Stimulated activated CD4-positive, alpha-beta T cell treated with anti-CD3 and anti-CD28 coated beads, Interleukin-15, amount 100 ng/mL, for 1 hour (primary cell): ENCODE data around the gene POFUT1.
A peak's percentile ranks its signal among the peaks of the same experiment; 100 is the strongest.
"Not testable (repeated sequence)": the region's sequence is repeated elsewhere in the genome, so short reads cannot be mapped to it uniquely, and the experiment has no call there.

Source experiments
- DNase-seq, 2 donors: peaks; one replicate each; pipeline ENCODE4 v3.0.0-alpha.2; 2020; ENCODE audit warnings: low read depth in 1 of 2, low spot score in 1 of 2

POFUT1 gene

DNA sequence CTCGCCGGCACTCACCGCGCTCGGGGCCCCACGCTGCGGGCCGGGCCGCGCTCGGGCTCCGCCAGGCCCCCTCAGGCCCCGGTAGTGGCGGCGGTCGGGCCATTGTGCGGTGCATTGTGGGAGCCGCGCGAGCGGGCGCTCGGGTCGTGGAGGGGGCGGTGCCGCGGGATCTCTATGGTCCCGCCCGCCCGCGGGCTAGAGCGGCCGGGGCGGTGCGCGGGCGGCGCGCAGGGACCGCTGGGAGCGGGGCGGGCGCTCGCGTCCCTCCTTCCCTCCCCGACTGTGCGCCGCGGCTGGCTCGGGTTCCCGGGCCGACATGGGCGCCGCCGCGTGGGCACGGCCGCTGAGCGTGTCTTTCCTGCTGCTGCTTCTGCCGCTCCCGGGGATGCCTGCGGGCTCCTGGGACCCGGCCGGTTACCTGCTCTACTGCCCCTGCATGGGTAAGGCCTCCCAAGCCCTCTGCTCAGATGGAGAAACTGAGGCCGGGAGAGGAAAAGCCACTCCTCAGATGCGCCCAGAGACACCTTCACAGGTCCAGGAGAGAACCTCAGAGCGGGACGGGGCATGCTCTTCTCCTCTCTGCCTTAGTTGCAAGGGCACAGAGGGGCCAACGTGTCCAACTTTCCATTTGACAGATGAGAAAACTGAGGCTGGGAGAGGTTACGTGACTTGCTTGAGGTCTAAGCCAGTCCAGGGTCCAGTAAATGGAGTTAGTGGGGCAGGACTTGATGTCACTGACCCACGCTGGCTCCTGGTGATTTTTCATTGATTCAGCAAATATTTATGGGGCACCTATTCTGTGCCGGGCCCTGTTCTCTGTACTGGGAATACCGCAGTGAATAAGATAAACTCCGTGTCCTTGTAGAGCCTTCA is at the start of gene POFUT1, which contains the start of gene PLAGL2:
Gene POFUT1 (plus strand): TSS at position 255 of the 873 bp plus-strand sequence. CDS start 62 bp downstream, at position 317.
Gene PLAGL2 (minus strand): TSS at position 118 of the 873 bp plus-strand sequence. CDS start 5,565 bp downstream, outside the sequence.
- DNase-seq = peak; percentile 83 to 90

DNA sequence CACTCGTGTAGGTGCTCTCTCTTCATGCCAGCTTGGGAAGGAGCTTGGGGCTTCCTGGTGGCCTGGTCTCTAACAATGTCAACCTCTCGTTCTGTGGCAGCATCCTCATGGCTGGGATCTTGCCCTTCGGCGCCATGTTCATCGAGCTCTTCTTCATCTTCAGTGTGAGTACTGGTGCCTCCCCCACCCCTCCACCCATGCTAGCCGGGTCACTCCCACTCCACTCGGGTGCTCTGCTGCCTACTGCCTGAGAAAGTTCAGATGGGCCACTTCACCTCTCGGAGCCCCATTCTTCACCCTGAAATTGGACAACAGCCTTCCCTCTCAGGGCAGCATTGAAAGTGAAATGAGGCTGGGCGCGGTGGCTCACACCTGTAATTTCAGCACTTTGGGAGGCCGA is 49.3 kb upstream of the POFUT1 start:
- no peak for DNase-seq

DNA sequence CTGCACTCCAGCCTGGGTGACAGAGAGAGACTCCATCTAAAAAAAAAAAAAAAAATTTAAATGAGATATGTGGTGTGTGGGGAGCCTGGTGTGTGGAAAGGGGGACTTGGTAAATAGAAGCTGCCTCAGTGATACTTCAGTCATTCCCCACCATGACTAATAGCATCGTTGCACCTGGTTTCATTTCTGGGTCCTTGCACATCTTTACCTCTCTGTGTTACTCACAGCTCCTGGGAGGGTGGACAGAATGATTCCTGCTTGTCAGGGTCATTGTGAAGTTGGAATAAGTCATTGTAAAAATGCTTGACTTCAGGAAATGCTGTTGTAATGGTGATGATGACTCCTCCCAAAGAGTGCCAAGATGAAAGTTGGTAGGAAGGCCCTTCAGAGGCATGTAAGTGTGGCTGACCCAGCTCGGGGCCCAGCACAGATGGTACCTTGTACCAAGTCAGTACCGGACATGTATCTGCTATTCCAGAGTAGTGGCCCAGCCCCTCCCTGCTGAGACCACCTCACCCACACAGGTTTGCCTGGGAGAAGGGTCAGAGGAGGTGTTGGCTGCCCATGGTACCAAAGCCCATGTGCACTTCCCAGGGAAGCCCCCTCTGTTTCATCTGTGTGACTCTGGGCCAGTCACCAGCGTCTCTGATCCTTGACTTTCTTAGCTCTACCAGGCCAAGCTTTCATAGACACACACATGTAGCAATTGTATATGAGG is 48.6 kb upstream of the POFUT1 start:
- DNase-seq = no peak

DNA sequence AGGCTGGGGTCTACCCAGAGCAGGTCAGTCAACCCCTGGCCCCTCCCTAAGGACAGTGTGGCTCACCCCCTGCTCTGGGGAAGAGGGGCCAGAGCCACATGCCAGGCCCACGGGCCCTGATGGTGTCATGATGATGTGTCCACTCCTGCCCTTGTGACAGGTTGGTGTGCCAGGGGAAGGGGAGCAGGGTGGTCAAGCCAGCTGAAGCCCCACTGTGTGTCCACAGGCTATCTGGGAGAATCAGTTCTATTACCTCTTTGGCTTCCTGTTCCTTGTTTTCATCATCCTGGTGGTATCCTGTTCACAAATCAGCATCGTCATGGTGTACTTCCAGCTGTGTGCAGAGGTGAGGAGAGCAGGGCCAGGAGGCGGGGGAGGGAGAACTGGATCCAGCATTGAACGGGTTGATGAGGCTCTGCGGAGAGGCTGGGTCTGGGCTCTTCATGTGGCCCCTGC is 47.9 kb upstream of the POFUT1 start:
- no peak for DNase-seq

DNA sequence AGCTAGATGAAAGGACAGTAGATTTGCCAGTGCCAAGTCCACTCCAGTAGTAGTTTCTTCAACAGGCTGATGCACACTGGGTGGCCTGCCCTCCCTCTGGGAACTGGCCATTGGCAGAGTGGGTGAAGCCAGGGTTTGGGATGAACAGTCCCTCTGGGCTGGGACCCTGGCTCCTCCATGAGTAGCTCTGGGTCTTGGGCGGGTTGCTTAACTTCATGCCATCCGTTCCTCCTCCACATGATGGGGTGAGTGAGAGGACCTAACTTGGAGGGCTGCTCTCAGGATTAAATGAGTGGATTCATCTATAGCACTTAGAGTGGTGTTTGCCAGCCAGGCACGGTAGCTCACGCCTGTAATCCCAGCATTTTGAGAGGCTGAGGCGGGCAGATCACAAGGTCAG is 47.3 kb upstream of the POFUT1 start:
- no peak for DNase-seq

DNA sequence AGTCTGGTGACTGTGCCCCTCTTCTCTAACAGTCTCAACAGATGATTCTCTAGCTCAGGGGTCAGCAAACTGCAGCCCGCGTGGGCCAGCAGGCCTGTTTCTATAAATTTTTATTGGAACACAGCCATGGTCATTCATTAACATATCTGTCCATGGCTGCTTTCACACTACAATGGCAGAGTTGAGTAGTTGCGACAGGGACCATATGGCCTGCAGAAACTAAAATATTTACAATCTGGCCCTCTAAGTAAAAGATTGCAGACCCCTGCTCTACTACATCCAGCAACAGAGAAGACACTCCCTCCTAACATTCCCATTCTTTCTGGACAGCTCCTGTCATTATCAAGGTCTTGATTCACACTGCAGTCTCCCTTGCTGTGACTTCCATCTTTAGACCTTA is 45.3 kb upstream of the POFUT1 start:
- no peak for DNase-seq

DNA sequence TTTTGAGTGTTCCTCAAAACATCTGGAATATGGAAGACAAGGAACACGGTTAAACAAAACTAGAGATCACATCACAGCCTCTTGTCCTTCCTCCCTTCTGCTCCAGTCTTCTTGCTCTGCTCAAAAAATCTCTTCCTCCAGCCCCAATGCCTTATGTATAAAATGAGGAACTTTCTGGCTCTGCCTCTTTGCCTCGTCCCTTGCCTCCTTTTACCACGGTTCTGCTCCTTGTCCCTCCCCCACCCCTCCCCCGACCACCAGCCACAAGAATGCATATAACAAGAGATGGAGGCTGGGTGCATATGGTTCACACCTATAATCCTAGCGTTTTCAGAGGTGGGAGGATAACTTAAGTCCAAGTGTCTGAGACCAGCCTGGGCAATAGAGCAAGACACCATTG is 43.7 kb upstream of the POFUT1 start:
- DNase-seq = no peak

DNA sequence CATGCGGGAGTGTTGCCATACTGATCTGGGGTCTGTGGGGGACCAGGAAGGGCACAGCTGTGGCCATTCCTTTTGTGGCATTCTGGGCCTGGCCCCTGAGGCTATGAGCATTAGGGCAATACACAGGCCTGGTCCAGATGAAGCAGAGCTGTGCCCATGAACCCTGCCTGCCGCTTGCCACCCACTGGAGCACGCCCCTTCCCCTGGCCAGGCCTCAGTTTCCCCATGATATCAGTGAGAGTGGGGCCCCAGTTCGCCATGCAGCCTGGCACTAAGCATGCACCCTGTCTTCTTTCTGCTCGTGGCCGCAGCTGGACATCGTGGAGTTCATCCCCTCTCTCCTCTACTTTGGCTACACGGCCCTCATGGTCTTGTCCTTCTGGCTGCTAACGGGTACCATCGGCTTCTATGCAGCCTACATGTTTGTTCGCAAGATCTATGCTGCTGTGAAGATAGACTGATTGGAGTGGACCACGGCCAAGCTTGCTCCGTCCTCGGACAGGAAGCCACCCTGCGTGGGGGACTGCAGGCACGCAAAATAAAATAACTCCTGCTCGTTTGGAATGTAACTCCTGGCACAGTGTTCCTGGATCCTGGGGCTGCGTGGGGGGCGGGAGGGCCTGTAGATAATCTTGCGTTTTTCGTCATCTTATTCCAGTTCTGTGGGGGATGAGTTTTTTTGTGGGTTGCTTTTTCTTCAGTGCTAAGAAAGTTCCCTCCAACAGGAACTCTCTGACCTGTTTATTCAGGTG is 42.5 kb upstream of the POFUT1 start:
- DNase-seq = no peak

DNA sequence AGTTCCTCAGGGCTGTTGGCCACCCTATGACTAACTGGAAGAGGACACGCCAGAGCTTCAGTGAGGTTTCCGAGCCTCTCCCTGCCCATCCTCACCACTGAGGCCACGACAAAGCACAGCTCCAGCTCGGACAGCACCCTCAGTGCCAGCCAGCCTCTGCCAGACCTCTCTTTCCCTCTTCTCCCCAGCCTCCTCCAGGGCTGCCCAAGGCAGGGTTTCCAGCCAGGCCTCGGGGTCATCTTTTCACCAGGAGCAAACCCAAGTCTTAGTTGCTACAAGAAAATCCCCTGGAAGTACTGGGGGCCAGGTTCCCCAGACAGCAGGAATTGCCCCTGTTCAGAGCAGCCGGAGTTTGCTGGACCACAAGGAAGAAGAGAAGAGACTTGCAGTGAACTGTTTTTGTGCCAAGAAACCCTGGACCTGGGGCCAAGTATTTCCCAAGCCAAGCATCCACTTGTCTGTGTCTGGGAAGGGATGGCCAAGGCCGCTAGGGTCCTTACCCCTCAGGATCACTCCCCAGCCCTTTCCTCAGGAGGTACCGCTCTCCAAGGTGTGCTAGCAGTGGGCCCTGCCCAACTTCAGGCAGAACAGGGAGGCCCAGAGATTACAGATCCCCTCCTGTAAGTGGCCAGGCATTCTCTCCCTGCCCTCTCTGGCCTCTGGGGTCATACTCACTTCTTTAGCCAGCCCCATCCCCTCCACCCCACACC is 41.7 kb upstream of the POFUT1 start:
- no peak for DNase-seq

DNA sequence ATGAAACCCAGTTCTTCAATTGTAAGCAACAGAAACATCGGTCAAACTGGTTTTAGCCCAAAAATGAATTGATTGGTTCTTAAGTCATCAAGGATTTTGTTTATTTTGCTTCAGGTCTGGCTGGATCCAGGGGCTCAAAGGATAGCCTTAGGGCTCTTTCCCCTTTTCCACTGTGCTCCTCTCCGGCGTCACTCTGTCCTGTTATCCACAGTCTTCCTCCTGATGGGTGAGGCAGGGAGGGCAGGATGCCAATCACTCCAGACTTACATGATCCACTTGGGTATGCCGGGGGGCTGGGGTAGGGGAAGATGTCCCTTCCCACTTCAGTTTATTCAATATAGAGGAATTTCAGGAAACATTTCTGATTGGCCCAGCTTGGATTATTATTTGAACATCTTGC is 40.1 kb upstream of the POFUT1 start:
- DNase-seq = no peak

DNA sequence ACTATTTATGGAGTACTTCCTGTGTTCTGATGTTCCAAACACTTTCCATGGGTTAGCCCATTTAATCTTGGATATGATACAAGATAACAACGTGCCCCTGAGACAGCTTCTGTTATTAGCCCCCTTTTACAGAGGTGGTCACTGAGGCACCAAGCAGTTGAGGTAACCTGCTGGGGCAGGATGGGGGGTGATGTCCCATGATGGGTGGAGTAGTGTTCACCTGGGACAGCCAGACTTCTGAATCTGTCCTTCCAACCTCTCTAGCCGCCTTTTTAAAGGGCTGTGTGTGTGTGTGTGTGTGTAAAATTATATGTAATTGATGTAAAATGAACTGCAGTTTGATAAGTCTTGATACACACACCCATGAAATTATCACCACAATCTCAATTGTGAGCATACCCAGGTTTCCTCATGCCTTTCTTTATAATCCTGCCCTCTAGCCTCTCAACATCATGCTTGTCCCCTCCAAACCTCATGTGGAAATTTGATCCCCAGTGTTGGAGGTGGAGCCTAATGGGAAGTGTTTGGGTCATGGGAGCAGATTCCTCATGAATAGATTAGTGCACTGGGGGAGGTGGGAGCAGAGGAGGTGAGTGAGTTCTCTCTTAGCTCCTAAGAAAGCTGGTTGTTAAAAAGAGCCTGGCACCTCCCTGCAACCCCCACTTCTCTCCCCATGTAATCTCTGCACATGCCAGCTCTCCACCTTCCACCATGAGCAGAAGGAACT is 39.3 kb upstream of the POFUT1 start:
- DNase-seq = no peak

DNA sequence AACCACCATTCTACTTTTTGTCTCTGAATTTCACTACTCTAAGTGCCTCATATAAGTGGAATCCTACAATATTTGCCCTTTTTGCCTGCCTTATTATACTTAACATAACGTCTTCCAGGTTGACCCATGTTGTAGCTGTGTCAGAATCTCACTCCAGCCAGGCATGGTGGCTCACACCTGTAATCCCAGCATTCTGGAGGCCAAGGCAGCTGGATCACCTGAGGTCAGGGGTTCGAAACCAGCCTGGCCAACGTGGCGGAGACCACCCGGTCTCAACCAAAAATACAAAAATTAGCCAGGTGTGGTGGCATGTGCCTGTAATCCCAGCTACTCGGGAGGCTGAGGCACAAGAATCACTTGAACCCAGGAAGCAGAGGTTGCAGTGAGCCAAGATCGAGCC is 30.0 kb upstream of the POFUT1 start:
- not testable (repeated sequence) for DNase-seq

DNA sequence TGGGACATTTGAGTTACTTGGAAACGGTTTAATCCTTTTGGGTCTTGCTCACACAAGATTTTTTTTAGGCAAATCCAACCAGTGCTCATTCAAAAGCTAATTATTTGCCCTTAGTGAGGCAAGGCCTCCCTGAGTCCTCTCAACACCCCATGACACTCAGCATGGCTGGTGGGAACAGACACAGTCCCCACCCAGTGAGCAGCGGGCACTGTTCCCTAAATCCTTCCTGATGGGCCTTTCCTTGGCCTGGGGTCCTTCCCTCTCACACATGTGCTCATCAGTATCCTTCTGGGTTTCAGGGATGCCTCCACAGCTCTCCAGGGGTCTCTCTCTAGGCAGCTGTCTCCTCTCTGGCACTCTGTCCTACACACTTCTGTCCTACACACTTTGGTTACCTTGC is 28.2 kb upstream of the POFUT1 start:
- DNase-seq = no peak

DNA sequence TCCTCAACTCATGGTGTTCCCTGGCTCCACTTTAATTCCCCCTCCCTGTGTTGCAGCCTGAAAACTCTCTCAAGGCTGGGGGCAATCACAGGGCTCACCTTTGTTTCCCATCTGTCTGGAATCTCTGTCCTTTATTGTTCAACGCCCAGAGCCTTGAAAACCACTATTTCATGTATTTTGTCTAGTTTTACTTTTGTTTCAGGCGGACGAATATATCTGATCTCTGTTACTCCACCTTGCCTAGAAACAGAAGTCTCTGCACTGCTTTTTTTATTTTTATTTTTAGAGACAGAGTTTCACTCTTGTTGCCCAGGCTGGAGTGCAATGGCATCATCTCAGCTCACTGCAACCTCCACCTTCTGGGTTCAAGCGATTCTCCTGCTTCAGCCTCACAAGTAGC is 27.7 kb upstream of the POFUT1 start:
- no peak for DNase-seq

DNA sequence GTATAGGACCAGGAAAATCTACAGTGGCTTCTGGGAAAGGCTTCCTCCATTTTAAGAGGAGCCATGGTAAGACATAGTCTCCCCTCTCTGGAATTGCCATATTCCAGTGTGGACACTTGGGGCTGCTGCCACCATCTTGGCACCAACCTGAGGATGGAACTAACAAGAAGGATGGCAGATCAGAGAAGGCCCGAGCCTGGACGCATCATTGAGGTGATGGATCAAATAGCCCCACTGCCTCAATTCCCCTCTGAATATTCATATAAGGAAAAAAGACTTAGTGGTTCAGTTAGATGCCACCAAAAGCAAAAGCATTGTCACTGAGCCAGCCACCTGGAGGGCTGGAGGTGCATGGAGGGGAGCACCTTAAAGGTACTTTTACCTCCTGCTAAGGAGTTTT is 26.1 kb upstream of the POFUT1 start:
- DNase-seq = no peak

DNA sequence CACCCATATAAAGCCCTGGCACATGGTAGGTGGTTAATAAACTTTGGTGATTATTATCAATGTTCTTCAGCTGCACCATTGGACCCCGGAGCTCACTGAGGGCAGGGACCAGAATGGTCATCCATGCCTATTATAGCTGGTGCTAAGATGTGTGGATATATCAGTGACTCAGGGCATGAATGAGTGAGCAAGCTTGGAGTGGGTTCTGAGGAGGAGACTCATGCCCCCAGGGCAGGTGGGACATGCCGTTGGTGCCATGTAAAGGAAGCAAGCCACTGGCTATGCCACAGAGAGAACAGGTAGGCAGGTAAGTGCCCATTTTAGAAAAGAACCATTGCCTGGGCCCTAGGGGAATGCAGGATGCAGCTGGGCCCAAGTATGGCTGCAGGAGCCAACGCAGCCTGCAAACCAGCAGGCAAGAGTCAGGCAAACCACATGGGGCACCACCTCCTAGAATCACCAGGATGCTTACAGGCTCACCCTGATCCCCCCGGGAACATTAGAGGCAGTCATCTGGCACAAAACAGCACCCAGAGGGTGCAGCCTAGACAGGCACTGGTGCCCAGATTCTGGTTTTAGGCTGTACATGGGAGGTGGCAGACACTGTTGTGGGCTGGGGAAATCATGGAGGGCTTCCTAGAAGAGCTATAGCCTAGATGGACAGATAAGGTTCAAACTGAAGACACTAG is 23.6 kb upstream of the POFUT1 start:
- DNase-seq = no peak

DNA sequence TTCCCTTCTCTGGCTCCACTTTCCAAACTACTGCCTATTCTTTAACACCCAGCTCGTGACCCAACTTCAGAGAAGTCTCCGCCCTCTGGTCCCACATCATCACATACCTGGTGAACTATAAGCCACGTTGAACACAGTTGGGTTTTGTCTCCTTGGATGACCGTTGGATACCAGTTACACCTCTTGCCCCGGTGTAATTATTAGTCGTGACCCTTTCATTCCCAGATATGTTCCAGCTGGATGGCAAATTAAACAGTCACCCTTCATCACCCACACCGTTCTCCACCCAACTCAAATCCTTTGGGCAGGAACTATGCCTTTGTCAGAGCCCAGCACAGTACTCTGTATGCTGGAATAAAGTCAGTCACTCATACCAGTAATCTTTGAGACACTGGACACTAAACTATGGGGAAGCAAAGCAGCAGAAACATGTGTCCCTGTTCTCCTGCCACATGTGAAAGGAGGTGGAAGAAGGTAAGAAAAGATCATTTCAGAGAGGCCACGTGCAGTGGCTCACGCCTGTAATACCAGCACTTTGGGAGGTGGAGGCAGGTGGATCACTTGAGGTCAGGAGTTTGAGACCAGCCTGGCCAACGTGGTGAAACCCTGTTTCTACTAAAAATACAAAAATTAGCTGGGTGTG is 22.6 kb upstream of the POFUT1 start:
- no peak for DNase-seq

DNA sequence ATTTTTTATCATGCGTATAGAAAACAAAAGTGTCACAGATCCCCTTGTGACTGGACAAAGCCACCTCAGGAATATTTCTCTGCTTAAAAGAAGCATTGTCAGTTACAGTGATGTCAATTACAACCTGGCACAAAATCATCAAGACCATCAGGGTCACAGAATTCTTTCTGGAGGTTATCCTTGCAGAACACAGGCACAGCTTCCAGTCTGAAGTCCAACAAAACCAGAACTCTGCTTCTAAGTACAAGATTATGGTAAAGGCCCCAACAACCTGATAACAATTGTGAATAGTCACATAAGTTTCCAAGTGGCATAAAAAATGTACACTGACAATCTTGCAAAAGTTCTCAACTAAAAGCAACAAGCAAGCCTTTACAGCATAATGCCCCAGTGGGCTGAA is 21.2 kb upstream of the POFUT1 start:
- DNase-seq = no peak
